GM18505 (cell line): Measurements from ENCODE around the gene PYROXD2.
"Not testable (repeated sequence)": the region's sequence is repeated elsewhere in the genome, so short reads cannot be mapped to it uniquely, and the experiment has no call there.

Experiments used
- ATAC-seq: cut with Tn5 transposase; IDR thresholded peaks from one replicate; pipeline ENCODE4 v1.9.1; 2021; ENCODE audit not compliant: unreplicated experiment
- POLR2A ChIP-seq: IDR thresholded peaks from 4 replicates; pipeline ENCODE4 v1.6.1; 2011; ENCODE audit warnings: borderline replicate concordance; ENCODE audit not compliant: insufficient read depth, insufficient read length; ENCODE audit errors: extremely low read depth

PYROXD2 gene

DNA sequence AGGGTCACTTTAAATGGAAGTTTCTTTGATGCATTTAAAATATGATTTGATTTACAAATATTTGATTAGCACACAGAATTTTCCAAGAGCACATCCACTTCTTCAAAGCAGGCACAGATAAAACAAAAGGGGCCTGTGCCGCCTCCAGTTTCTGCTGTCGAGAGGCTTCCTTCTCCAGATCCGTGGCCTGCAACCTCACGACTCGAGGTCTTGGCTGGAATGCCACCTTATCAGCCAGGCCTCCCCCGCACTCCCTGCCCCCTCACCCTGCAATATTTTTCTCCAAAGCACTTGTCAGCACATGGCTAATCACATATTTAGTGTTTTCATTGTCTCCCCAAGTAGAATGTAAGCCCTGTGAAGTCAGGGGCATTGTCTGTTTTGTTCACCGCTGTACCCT is 12.5 kb downstream of the PYROXD2 start:
- TF ChIP-seq POLR2A = no peak
- ATAC-seq = no peak

DNA sequence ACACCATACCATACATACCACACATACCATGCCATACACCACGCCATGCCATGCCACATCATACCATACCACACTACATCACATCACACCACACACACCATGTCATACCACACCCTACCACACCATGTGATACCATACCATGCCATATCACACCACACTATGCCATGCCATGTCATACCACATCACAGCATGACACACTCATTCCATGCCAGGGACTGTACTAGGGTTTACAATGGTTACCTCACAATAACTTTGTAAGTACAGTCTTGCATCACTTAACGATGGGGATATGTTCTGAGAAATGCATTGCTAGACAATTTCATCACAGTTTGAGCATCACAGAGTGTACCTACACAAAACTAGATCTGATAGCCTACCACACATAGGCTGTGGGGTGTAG is 14.5 kb downstream of the PYROXD2 start:
- TF ChIP-seq POLR2A = no peak
- no peak for ATAC-seq

DNA sequence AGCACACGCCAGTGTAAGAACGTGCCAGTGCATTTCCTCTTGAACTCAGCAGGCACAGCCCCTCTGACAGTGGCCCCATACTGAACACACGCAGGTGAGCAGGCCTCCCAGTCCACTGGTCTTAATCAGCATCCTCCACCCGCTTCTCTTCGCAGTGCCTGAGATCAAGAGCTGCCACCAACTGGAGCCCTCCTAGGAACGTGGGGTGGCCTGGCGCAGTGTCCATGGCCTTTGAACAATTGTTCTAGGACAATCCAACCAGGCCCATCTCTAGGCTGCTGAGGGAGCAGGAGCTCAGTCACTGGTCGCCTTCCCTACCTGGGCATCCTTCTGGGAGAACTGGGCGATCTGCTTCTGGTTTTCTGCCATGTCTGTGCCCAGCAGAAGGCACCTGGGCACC is 15.2 kb downstream of the PYROXD2 start:
- no peak for TF ChIP-seq POLR2A

DNA sequence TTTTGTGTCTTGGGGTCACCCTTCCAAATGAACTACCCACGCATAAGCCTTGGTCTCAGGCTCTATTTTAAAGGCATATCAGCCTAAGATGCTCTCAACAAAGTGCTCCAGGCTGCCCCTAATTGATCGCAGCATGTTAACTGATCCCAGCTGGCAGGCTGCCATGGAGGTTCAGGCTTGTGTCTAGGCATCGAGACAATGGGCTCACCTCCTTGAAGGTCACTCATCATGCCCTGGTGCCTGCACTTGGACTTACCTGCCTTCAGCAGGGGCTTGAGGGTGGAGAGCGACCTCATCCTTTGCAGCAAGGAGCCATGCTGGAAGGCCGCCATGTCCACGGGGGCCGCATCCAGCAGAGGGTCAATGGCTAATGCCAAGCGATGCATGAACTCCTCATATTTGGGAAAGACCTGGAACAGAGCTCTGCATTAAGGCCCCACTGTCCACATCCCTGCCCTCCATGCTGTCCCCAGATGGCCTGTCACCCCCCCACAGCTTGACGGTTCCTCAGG is 17.8 kb downstream of the PYROXD2 start:
- no peak for ATAC-seq
- no peak for TF ChIP-seq POLR2A

More for the DNA sequence above, 15.2 kb downstream of the PYROXD2 start:
- ATAC-seq = no peak

DNA sequence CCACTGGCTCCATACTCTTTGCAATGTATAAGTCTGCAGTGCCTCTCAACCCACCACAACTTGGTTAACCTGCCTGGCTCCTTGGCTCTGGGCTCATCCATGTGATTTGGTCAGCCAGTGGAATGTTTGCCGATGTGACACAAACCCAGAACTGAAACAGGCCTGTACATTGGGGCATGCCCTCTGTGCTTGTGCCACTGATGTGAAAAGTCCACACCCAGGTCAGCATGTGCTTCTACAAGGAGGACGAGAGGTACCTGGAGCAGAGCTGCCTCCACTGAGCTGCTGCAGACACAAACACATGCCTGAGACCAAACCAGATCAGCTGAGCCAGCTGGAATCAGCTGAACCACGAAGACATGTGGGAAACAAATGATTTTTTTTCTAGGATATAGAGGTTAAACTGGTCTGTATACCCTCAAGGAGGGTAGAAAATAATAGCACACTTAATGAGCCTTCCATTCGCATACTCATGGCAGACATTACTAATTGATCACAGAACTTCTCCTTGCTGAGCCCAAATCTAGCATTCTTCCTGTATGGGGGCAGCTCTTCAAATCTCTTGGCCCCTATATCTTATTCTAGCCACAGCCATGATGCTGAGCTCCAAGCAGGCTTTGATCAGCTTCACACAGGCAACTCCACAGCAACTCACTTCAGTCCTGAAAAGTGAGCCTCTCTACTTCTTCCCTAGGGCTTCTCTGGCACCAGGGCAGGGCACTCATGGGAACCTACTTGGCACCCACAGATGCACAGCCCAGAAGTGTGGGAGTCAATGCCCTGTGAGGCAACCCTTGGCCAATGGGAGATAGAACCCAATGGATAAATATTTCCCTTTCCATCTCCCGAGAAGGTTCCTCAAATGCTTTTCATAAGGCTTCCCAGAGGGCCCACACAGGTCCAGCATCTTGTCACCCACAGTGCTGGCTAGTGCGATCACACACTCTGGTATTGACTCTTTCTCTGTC is 18.6 kb downstream of the PYROXD2 start:
- no peak for ATAC-seq
- no peak for TF ChIP-seq POLR2A

DNA sequence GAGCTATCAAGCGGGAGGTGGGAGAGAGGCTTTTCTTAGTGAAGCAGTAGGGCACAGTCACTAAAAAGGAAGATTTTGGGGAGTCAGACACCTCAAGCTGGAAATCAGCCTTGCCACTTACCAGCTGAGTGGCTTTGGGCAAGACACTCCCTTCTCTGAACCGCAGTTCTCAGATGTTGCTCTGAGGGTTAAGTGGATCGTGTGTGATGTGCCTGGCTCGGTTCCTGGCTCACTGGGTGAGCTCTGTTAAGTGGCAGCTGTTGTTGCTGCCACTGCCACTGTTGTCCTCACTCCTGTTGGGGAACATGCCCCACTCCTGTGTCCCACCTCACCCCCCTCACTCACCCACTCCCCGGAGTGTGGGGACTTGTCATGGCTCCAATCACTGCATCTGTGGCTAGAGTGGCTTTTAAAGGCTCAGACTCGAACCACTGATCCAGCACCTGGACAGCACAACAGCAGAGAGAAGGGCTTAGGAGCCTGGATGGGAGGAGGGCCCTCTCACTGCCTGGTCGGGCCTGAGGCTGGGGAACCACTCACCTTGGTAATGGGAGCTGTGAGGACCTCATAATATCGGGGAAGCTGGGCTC is 20.0 kb downstream of the PYROXD2 start:
- no peak for TF ChIP-seq POLR2A
- no peak for ATAC-seq

GRCh38 chr10:98391578-98391991 is 23.4 kb downstream of the PYROXD2 start:
- no peak for ATAC-seq
- TF ChIP-seq POLR2A = no peak

DNA sequence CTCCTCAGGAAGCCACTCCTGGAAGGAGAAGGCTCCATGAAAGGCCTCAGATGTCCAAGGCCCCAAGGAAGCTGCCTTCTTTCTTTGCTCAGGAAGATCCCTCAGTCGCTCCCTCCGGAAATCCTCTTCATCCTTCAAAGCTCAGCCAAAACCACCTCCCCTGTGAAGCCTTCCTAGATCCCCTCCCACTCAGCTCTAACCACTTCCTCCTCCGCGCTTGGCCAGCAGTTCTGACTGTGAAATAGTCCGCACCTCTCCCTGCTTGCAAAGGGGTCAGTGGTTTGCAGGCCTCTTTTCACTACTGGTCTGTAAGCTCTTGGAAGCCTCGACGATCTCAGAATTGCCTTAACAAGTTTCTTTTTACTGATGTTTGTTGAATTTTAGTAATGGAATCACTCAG is 23.9 kb downstream of the PYROXD2 start:
- no peak for ATAC-seq
- no peak for TF ChIP-seq POLR2A

DNA sequence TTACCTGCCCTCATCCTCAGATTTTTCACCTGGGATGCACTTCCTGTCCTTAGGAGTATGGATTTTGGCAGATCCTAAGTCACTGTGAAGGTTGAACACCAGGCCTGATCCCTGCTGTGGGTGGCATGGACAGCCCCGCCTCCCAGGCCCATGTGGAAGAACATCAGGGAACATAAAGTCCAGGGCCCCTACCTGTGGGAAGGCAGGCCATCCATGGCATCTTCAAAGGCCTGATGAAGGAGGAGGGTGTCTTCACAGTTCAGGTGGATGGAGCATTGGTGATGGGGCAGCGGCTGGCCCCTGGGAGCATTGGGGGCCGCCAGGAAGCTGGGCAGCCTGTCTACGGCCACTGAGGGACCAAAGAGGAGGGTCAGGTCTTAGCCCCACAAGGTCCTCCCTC is 24.6 kb downstream of the PYROXD2 start:
- no peak for TF ChIP-seq POLR2A

DNA sequence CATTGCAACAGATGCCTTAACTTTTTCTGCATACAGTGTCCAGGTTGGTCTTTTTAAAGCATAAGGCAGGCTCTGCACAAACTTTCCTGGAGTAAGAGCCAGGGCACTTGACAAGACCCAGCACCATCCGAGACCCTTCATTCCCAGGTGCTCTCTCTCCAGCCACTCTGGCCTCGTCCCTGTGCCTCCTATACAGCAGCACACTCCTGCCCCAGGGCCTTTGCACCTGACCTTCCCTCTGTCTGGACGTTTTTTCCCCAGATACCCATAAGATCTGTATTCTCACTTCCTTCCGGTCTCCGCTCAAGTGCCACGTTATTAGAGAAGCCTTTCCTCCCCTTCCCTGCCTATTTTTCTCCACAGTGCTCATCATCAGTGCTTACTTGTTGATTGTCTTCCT is 25.6 kb downstream of the PYROXD2 start:
- TF ChIP-seq POLR2A = no peak
- no peak for ATAC-seq

More for the DNA sequence above, 24.6 kb downstream of the PYROXD2 start:
- ATAC-seq = no peak

- no peak for TF ChIP-seq POLR2A
- ATAC-seq = no peak
These were observed 26.8 kb downstream of the PYROXD2 start for GRCh38 chr10:98388101-98388655.

DNA sequence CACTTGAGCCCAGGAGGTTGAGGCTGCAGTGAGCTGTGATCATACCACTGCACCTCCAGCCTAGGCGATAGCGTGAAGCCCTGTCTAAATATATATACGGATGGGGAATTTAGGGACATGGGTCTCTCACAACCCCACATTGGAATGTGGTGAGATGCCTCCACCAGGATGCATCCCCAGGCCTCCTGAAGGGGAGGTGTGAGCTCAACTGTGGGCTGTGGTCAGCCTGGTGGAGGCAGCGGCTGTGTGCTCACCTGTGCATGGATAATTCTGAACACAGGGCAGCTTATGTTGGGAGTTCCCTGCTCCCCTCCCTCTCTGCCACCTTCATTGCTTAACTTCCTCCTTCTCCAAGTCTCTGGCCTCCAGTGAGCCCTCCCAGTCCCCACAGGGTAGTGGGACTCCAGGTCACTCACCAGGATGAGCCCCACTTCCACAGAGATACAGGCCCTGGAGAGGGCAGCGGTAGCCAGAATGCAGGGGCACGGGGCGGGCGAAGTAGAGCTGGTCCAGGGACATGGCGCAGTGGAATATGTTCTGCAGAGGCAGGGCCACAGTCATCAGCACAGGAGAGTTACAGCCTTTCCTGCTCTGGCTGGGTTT is 30.4 kb downstream of the PYROXD2 start:
- TF ChIP-seq POLR2A = no peak
- no peak for ATAC-seq

DNA sequence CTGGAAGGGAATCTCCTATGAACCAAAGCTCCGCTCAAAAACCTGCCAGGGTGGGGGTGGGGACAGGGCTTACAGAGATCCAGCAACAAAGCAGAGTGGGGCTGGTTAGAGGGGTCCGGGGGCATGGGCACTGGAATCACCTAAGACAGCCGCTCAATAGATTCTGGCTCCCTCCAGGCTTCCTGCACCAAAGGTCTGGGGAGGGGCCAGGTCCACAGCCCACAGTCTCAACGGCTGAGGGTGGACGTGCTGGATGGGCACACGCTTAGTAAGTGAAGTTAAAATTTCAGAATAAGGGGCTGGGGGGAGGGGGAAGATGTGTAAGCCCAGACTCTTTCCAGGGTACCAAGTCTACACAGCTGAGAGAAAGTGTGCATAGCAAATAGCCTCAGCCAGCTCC is 31.1 kb downstream of the PYROXD2 start:
- ATAC-seq = no peak
- no peak for TF ChIP-seq POLR2A

- ATAC-seq = not testable (repeated sequence)
These were observed 31.8 kb downstream of the PYROXD2 start for GRCh38 chr10:98383134-98383667.

DNA sequence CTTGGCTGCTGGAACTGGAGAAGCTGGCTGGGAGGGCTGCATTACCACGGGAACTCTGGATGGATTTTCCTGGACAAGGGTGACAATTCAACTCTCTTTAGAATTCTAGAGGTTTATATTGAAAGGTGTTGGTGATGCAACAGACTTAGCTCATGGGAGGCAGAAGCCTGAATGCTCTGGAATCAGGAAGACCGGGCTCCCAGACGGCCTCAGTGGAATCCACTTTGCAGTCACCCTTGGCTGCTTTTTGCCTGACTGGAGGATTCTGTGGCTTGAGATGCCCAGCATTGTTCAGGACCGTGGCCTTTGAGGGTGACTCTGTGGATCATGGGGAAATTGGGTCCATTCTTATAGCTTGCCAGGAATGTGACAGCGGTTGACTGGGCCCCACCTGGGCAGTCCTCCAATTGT is 32.3 kb downstream of the PYROXD2 start:
- ATAC-seq = no peak
- no peak for TF ChIP-seq POLR2A
